Mesenchymal stem cell (in vitro differentiated cells and primary cell): Measurements from ENCODE around the gene VPS50. TPM values are rescaled to one million over a fixed set of nuclear protein-coding genes. Genes with fewer than 3 reads are reported as not detected.

Source experiments
- DNase-seq: peaks from one replicate; pipeline ENCODE4 v3.0.0-alpha.2; 2013
- H2AFZ ChIP-seq: one replicate; pipeline ENCODE4 v1.6.1; 2013; ENCODE audit warnings: low read depth, mild to moderate bottlenecking, control low read depth, inconsistent platforms, low read length, moderate library complexity
- H2AK5ac ChIP-seq: 2 replicates; pipeline ENCODE4 v1.6.1; 2013; ENCODE audit warnings: low read length, moderate library complexity, mild to moderate bottlenecking, inconsistent platforms; ENCODE audit not compliant: severe bottlenecking
- H2BK120ac ChIP-seq: one replicate; pipeline ENCODE4 v1.6.1; 2013; ENCODE audit warnings: low read depth, mild to moderate bottlenecking, inconsistent platforms, low read length, moderate library complexity
- H2BK12ac ChIP-seq, 2 experiments: one replicate each; pipeline ENCODE4 v1.6.1; 2013; ENCODE audit warnings: inconsistent platforms in 2 of 2, low read length in 2 of 2, mild to moderate bottlenecking in 2 of 2, moderate library complexity in 2 of 2, control low read depth in 1 of 2
- H2BK15ac ChIP-seq: one replicate; pipeline ENCODE4 v1.6.1; 2013; ENCODE audit warnings: mild to moderate bottlenecking, low read depth, inconsistent platforms; ENCODE audit not compliant: poor library complexity, severe bottlenecking
- H2BK5ac ChIP-seq: 2 replicates; pipeline ENCODE4 v1.6.1; 2013; ENCODE audit warnings: low read depth, mild to moderate bottlenecking, low read length, control low read depth, inconsistent platforms; ENCODE audit not compliant: poor library complexity, severe bottlenecking
- H3K14ac ChIP-seq, 2 experiments: one replicate each; pipeline ENCODE4 v1.6.1; 2013; ENCODE audit warnings: inconsistent platforms in 2 of 2, low read length in 2 of 2, control low read depth in 1 of 2, mild to moderate bottlenecking in 1 of 2, moderate library complexity in 1 of 2
- H3K18ac ChIP-seq, 2 experiments: one replicate each; pipeline ENCODE4 v1.6.1; 2013; ENCODE audit warnings: inconsistent platforms in 2 of 2, low read length in 2 of 2, control low read depth in 1 of 2, low read depth in 1 of 2, mild to moderate bottlenecking in 1 of 2
- H3K23ac ChIP-seq, 2 experiments: one replicate each; pipeline ENCODE4 v1.6.1; 2013; ENCODE audit warnings: inconsistent platforms in 2 of 2, low read length in 2 of 2, mild to moderate bottlenecking in 2 of 2, moderate library complexity in 2 of 2, control low read depth in 1 of 2
- H3K27ac ChIP-seq: 2 replicates; pipeline ENCODE4 v1.5.1; 2013; ENCODE audit warnings: mild to moderate bottlenecking, moderate library complexity, low read length, control low read depth, inconsistent platforms; ENCODE audit not compliant: poor library complexity, severe bottlenecking
- H3K27me3 ChIP-seq, 2 experiments: 2 replicates each; pipeline versions ENCODE4 v1.6.1 to v1.7.0; 2013; ENCODE audit warnings: low read length in 2 of 2, mild to moderate bottlenecking in 2 of 2, moderate library complexity in 2 of 2, control low read depth in 1 of 2, inconsistent platforms in 1 of 2; ENCODE audit not compliant: control insufficient read depth in 1 of 2, insufficient read depth in 1 of 2
- H3K36me3 ChIP-seq, 2 experiments: 2 replicates each; pipeline versions ENCODE4 v1.6.1 to v1.7.0; 2013; ENCODE audit warnings: low read length in 2 of 2, control low read depth in 1 of 2, inconsistent platforms in 1 of 2, low read depth in 1 of 2, mild to moderate bottlenecking in 1 of 2; ENCODE audit not compliant: insufficient read depth in 2 of 2, control insufficient read depth in 1 of 2
- H3K4ac ChIP-seq, 2 experiments: one replicate each; pipeline ENCODE4 v1.6.1; 2013; ENCODE audit warnings: inconsistent platforms in 2 of 2, low read length in 2 of 2, mild to moderate bottlenecking in 2 of 2, moderate library complexity in 2 of 2, control low read depth in 1 of 2, low read depth in 1 of 2
- H3K4me1 ChIP-seq: 2 replicates; pipeline ENCODE4 v1.6.1; 2013; ENCODE audit warnings: low read depth, low read length, control low read depth; ENCODE audit not compliant: control insufficient read depth, insufficient read depth
- H3K4me2 ChIP-seq: 2 replicates; pipeline ENCODE4 v1.6.1; 2013; ENCODE audit warnings: low read length, mild to moderate bottlenecking, inconsistent platforms; ENCODE audit not compliant: poor library complexity, severe bottlenecking
- H3K4me3 ChIP-seq, 2 experiments: 2 replicates each; pipeline versions ENCODE4 v1.5.1 to v1.7.0; 2013; ENCODE audit warnings: low read length in 2 of 2, mild to moderate bottlenecking in 2 of 2, control low read depth in 1 of 2, low read depth in 1 of 2; ENCODE audit not compliant: insufficient read depth in 1 of 2
- H3K79me1 ChIP-seq: replicated peaks from 2 replicates; pipeline ENCODE4 v1.6.1; 2013; ENCODE audit warnings: mild to moderate bottlenecking, control low read depth, low read length, inconsistent platforms; ENCODE audit not compliant: poor library complexity, severe bottlenecking
- H3K9ac ChIP-seq: 2 replicates; pipeline ENCODE4 v1.7.0; 2013; ENCODE audit warnings: mild to moderate bottlenecking, low read length, moderate library complexity
- H3K9me3 ChIP-seq: 2 replicates; pipeline ENCODE4 v1.7.0; 2013; ENCODE audit warnings: mild to moderate bottlenecking, low read length; ENCODE audit not compliant: control insufficient read depth
- H4K8ac ChIP-seq: one replicate; pipeline ENCODE4 v1.6.1; 2013; ENCODE audit warnings: inconsistent platforms, mild to moderate bottlenecking, low read length, moderate library complexity
- H4K91ac ChIP-seq: one replicate; pipeline ENCODE4 v1.6.1; 2013; ENCODE audit warnings: mild to moderate bottlenecking, low read length, inconsistent platforms
- WGBS: methylation state at CpG from one replicate; pipeline ENCODE4 v1.1.7; 2013; ENCODE audit warnings: mixed read lengths; 5-methylcytosine and 5-hydroxymethylcytosine counted together
- polyA plus RNA-seq, 2 experiments: library from polyadenylated mRNA; stranded (reverse); fragments of 200-250 nt; gene quantifications; one replicate each; pipeline ENCODE4 v1.2.3, GENCODE V29; 2013

VPS50 gene, protein sequence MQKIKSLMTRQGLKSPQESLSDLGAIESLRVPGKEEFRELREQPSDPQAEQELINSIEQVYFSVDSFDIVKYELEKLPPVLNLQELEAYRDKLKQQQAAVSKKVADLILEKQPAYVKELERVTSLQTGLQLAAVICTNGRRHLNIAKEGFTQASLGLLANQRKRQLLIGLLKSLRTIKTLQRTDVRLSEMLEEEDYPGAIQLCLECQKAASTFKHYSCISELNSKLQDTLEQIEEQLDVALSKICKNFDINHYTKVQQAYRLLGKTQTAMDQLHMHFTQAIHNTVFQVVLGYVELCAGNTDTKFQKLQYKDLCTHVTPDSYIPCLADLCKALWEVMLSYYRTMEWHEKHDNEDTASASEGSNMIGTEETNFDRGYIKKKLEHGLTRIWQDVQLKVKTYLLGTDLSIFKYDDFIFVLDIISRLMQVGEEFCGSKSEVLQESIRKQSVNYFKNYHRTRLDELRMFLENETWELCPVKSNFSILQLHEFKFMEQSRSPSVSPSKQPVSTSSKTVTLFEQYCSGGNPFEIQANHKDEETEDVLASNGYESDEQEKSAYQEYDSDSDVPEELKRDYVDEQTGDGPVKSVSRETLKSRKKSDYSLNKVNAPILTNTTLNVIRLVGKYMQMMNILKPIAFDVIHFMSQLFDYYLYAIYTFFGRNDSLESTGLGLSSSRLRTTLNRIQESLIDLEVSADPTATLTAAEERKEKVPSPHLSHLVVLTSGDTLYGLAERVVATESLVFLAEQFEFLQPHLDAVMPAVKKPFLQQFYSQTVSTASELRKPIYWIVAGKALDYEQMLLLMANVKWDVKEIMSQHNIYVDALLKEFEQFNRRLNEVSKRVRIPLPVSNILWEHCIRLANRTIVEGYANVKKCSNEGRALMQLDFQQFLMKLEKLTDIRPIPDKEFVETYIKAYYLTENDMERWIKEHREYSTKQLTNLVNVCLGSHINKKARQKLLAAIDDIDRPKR
- polyA plus RNA-seq (2013, experiment 1 of 2) = 8.1 TPM
- polyA plus RNA-seq (2013, experiment 2 of 2) = 8.4 TPM

DNA sequence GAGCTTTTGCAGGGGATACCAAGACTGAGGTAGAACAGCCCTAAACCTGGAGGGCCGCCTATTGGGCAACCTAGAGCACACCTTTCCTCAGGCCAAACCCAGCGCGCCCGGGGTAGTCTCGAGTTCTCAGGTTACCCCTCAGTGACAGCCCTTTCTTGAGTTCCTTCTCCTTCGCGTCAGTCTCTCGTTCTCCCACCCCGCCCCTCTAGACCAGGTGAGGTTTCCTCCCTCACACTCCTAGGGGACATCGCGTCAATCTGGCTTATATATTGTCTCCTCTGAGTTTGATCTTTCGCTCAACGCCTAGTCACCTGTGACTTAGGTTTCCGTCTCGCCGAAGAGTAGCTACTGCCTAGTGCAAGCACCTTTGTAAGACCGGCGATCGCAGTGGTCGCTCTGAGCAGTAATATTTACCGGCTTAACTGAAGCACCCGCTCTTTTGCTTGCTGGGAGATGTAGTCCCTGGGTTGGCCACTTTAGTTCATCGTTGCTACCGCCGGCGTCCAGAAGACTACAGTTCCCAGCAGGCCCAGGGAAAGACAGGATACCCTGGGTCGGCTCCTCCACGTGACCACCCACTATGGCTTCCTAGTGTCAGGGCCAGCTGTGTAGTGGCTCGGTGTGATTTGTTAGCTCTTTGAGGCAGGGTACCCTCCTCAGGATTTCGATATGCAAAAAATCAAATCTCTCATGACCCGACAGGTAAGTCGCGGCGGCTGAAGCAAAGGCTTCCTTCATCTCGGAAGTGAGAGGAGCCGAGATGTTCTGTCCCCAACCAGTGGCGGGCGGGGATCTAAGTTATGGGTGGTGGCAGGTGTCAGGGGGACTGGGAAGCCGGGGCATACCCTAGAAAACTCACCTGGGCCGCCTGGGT lies at the start of gene VPS50:
Gene VPS50 (plus strand): TSS at position 568 of the 874 bp plus-strand sequence. CDS start 102 bp downstream, at position 670.
- under 1% methylated on average over 37 of the region's 40 CpGs for WGBS
- peak within 1 kb of the TSS; percentile 19 for H3K27ac ChIP-seq
- H3K4me2 ChIP-seq = peak within 1 kb of the TSS; percentile 96

GRCh38 chr7:93185303-93186027 lies 46.7 kb upstream of the VPS50 start:
- H2BK5ac ChIP-seq = no peak overlapping the region
- H3K4ac ChIP-seq = no peak overlapping the region
- H3K23ac ChIP-seq = no peak overlapping the region
- no peak overlapping the region for H2BK120ac ChIP-seq
- no peak overlapping the region for H3K4me3 ChIP-seq
- H2AK5ac ChIP-seq = no peak overlapping the region
- peaks cover 10 to 15% of the 10 kb centered on the region in 2 experiments for H3K27me3 ChIP-seq
- H2BK15ac ChIP-seq = no peak overlapping the region
- H2AFZ ChIP-seq = no peak overlapping the region
- 32% methylated on average over 1 of the region's 1 CpG for WGBS
- DNase-seq = no peak
- no peak overlapping the region for H3K9ac ChIP-seq
- H3K36me3 ChIP-seq = no peaks in the 10 kb centered on the region
- no peak overlapping the region for H3K18ac ChIP-seq
- no peaks in the 10 kb centered on the region for H3K4me1 ChIP-seq
- H3K14ac ChIP-seq = no peak overlapping the region
- H3K9me3 ChIP-seq = no peaks in the 10 kb centered on the region
- H4K8ac ChIP-seq = no peak overlapping the region
- no peak overlapping the region for H2BK12ac ChIP-seq
- H3K4me2 ChIP-seq = no peak overlapping the region
- H4K91ac ChIP-seq = no peak overlapping the region
- H3K79me1 ChIP-seq = no peaks in the 10 kb centered on the region
- H3K27ac ChIP-seq = no peak overlapping the region

More for the DNA sequence above, at the start of gene VPS50:
- Histone ChIP-seq H3K79me1 (peaks cover 17% of the 10 kb centered on the region), H2BK12ac (no peak within 1 kb of the TSS), H3K9ac (peak within 1 kb of the TSS; percentile 96), H2BK15ac (no peak within 1 kb of the TSS), H2BK5ac (no peak within 1 kb of the TSS), H4K91ac (peak within 1 kb of the TSS; percentile 34), H3K4ac (peak within 1 kb of the TSS in 1 of 2 experiments; percentile 79), H3K23ac (no peak within 1 kb of the TSS), H4K8ac (peak within 1 kb of the TSS; percentile 99), H3K4me3 (peak within 1 kb of the TSS; percentile 78 to 100), H3K27me3 (no peaks in the 10 kb centered on the region), H2BK120ac (no peak within 1 kb of the TSS), H3K4me1 (peaks cover 1% of the 10 kb centered on the region), H3K9me3 (no peaks in the 10 kb centered on the region), H3K36me3 (no peaks in the 10 kb centered on the region), H3K14ac (peak within 1 kb of the TSS in 1 of 2 experiments; percentile 44), H3K18ac (peak within 1 kb of the TSS; percentile 83 to 84), H2AK5ac (no peak within 1 kb of the TSS), H2AFZ (peak within 1 kb of the TSS; percentile 97)
- peak; percentile 97 for DNase-seq

DNA sequence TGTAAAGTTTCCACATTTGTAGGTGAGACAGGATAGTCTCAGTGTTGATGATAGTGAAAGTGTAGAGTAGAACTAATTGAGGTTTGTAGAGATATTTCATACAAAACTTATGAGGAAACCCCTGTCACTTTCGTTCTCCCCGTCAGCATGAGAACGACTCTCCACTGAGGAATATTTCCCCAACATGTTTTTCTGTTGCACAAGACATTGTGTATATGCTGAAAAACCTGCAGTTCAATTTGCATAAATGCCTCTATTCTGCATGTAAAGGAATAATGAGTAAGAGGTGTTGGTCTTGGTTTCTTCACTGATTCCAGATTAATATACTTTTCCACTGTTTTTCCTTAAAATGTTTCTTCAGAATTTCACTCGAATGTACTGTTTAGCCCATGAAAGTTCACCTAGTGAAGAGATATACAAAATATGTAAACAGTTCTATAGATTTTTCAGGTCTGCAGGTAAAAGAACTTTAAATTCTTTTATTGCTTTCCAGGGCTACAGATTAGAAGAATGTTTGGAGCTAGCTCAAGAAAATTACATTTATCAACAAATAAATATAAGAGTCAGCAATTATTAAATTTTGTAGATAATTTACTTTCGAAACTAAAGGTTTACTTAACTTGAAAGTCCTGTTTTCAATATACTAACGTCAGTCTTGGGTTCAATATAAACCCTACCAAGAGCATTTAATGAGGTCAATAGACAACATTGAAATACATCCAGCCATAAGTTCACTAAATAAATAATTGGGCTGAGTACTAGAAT lies 43.1 kb upstream of the VPS50 start:
- Histone ChIP-seq H3K9ac (no peak overlapping the region), H3K4me1 (no peaks in the 10 kb centered on the region), H3K79me1 (no peaks in the 10 kb centered on the region), H2BK15ac (no peak overlapping the region), H4K91ac (no peak overlapping the region), H3K23ac (no peak overlapping the region), H3K27me3 (peaks cover 3 to 28% of the 10 kb centered on the region in 2 experiments), H3K14ac (no peak overlapping the region), H2BK5ac (no peak overlapping the region), H3K4ac (no peak overlapping the region), H3K36me3 (no peaks in the 10 kb centered on the region), H3K9me3 (no peaks in the 10 kb centered on the region), H2BK12ac (no peak overlapping the region), H3K4me2 (no peak overlapping the region), H3K27ac (no peak overlapping the region), H2BK120ac (no peak overlapping the region), H2AK5ac (no peak overlapping the region), H4K8ac (no peak overlapping the region), H3K18ac (no peak overlapping the region), H2AFZ (no peak overlapping the region), H3K4me3 (no peak overlapping the region)
- DNase-seq = no peak
- 100% methylated on average over 3 of the region's 6 CpGs for WGBS
